Mesothelial cell of epicardium (in vitro differentiated cells): Measurements from ENCODE around the gene TBC1D10A. TPM values are rescaled to one million over a fixed set of nuclear protein-coding genes. Genes with fewer than 3 reads are reported as not detected.

Source experiments
- DNase-seq, 2 experiments: peaks; one replicate each; pipeline ENCODE4 v3.0.0; 2021; ENCODE audit warnings: low spot score in 2 of 2; ENCODE audit not compliant: unreplicated experiment in 2 of 2
- H3K27ac Mint-ChIP-seq: 2 replicates; pipeline ENCODE4 v1.8.0; 2021; ENCODE audit warnings: mixed read lengths
- H3K27me3 Mint-ChIP-seq: 2 replicates; pipeline ENCODE4 v1.8.0; 2021; ENCODE audit warnings: low read depth, mixed read lengths
- H3K36me3 Mint-ChIP-seq: 2 replicates; pipeline ENCODE4 v1.8.0; 2021; ENCODE audit warnings: mixed read lengths
- H3K4me1 Mint-ChIP-seq: 2 replicates; pipeline ENCODE4 v1.8.0; 2021; ENCODE audit warnings: mixed read lengths
- H3K4me3 Mint-ChIP-seq: 2 replicates; pipeline ENCODE4 v1.8.0; 2021; ENCODE audit warnings: mild to moderate bottlenecking, moderate library complexity, mixed read lengths
- H3K9me3 Mint-ChIP-seq: 2 replicates; pipeline ENCODE4 v1.8.0; 2021; ENCODE audit warnings: mixed read lengths
- total RNA-seq: library from RNA; stranded (reverse); gene quantifications from 3 replicates; pipeline ENCODE4 v1.2.1, GENCODE V29; 2021
- TF ChIP-seq, protein P1 (sequence below): fragments of 200-600 bp; sonication (generic); IDR thresholded peaks from one replicate; pipeline ENCODE4 v1.5.0; 2021; ENCODE audit warnings: antibody characterized with exemption; ENCODE audit not compliant: unreplicated experiment

TBC1D10A gene
- total RNA-seq, 1 donor from 2014 or later: 15.1 TPM

DNA sequence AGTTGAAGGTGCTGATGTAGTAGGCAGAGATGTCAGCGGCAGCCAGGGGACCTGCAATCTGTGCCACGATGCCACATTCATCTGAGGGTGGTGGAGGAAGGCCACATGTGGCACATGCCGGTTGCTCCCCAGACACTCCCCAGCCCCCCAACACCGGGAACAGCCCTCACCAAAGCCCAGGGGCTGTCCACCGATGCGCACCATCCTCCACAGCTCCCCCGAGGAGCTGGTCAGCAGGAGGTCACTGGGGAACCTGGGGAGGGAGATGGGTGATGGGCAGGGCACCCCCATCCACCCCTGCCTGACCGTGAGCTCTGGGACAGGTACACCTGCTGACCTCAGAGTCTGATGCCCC, 40.9 kb downstream of the TBC1D10A start:
- Mint-ChIP-seq H3K27ac (no peak overlapping the region), H3K9me3 (no peaks in the 10 kb centered on the region), H3K36me3 (peaks cover 3% of the 10 kb centered on the region), H3K4me1 (peaks cover 12% of the 10 kb centered on the region), H3K27me3 (no peaks in the 10 kb centered on the region), H3K4me3 (no peak overlapping the region)
- TF ChIP-seq, protein P1, sequence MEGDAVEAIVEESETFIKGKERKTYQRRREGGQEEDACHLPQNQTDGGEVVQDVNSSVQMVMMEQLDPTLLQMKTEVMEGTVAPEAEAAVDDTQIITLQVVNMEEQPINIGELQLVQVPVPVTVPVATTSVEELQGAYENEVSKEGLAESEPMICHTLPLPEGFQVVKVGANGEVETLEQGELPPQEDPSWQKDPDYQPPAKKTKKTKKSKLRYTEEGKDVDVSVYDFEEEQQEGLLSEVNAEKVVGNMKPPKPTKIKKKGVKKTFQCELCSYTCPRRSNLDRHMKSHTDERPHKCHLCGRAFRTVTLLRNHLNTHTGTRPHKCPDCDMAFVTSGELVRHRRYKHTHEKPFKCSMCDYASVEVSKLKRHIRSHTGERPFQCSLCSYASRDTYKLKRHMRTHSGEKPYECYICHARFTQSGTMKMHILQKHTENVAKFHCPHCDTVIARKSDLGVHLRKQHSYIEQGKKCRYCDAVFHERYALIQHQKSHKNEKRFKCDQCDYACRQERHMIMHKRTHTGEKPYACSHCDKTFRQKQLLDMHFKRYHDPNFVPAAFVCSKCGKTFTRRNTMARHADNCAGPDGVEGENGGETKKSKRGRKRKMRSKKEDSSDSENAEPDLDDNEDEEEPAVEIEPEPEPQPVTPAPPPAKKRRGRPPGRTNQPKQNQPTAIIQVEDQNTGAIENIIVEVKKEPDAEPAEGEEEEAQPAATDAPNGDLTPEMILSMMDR: no peak
- no peak for DNase-seq

DNA sequence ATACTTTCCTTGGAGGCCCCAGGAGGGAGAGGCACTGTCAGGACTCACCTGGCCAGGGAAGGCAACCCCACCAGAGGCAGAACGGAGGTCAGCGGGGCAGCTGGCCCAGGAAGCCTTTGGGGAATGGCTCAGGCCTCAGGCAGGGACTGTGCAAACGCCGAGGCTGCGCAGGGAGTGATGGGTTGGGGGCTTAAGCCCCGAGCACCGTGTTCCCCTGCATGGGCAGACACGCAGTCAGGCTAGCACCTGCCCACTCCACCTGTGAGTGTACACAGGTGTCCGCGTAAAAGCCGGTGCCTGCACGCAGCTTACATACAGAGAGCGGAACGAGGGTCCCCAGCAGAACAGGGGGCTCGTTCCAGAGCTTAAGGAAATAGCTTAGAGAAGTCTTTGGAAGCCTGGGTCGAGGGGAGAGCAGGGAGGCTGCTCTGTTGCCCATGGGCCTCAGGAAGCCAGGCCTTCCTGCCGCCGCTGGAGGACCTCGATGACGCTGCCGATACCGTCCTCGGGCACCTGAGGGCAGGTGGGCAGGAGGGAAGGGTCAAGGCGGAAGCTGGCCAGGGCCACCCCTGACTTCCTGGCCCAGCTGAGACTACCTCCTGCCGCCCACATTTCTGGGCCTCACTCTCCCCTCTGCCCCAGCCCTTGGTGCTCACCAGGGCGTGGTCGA, 41.4 kb downstream of the TBC1D10A start:
- H3K27me3 Mint-ChIP-seq: no peaks in the 10 kb centered on the region
- H3K27ac Mint-ChIP-seq: no peak overlapping the region
- H3K4me3 Mint-ChIP-seq: no peak overlapping the region
- peaks cover 3% of the 10 kb centered on the region for H3K36me3 Mint-ChIP-seq
- TF ChIP-seq, protein P1: no peak
- DNase-seq: no peak
- H3K9me3 Mint-ChIP-seq: no peaks in the 10 kb centered on the region
- peaks cover 12% of the 10 kb centered on the region for H3K4me1 Mint-ChIP-seq

DNA sequence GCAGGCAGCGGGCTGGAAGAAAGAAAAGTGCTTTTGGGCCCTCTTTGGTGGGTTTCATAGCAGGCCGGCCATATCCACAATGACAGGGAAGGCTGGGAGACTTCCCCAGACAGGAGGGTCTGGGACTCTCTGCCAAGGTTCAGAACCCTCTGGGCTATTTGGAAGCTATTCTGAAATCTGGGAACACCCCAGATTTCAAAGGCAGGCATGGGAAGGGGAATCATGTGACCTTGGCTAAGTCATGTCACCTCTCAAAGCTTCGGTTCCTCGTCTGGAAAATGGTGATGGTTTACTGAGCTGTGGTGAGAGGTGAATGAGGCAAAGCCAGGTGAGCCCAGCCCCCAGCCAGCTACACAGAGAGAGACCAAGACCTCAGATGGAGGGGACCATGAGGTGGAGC, 42.1 kb downstream of the TBC1D10A start:
- peaks cover 6% of the 10 kb centered on the region for H3K4me1 Mint-ChIP-seq
- peaks cover 3% of the 10 kb centered on the region for H3K36me3 Mint-ChIP-seq

DNA sequence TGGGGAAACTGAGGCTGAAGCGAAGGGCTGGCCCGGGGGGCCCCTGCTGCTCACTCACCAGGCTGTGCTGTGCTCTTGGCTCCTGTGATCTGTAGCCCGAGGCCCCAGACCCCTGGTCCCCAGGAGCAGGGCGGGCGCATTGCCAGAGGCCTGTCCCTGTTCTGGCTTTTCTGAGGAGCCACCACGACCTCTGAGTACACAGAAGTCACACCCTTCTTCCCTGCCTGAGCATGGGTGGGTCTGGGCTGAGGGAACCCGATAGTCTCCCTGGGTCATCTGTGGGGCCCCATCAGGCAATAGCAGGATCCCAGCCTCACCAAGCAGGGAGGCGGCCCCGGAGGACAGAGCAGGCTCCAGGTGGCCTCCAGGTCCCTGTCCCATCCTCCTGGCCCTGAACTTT, 42.6 kb downstream of the TBC1D10A start:
- Mint-ChIP-seq H3K36me3 (peaks cover 3% of the 10 kb centered on the region), H3K4me3 (no peak overlapping the region), H3K27ac (no peak overlapping the region), H3K9me3 (no peaks in the 10 kb centered on the region), H3K27me3 (no peaks in the 10 kb centered on the region), H3K4me1 (peaks cover 5% of the 10 kb centered on the region)
- TF ChIP-seq, protein P1: no peak
- DNase-seq: no peak

More for the DNA sequence above, 42.1 kb downstream of the TBC1D10A start:
- Mint-ChIP-seq H3K9me3 (no peaks in the 10 kb centered on the region), H3K27me3 (no peaks in the 10 kb centered on the region), H3K27ac (no peak overlapping the region), H3K4me3 (no peak overlapping the region)
- TF ChIP-seq, protein P1: no peak
- DNase-seq: no peak

DNA sequence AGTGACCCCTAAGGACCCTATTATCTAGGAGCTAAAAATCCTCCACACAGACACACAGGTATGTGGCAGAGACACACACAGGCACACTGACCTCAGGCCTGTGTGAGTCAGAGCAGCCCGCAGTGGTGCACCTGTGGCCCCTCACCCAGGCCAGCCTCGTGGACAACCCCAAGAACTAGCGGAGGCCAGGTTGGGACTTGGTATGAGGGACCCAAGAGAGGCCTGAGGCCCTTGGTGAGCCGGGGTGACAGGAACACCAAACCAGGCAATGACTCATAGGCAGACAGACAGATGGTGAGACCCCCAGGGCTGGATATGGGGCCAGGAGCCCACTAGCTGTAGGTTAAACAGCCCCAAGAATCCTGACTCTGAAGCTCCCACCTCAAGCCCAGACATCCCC, 43.4 kb downstream of the TBC1D10A start:
- H3K27me3 Mint-ChIP-seq: no peaks in the 10 kb centered on the region
- no peak overlapping the region for H3K27ac Mint-ChIP-seq
- no peak overlapping the region for H3K4me3 Mint-ChIP-seq
- TF ChIP-seq, protein P1: no peak
- peaks cover 3% of the 10 kb centered on the region for H3K36me3 Mint-ChIP-seq
- H3K4me1 Mint-ChIP-seq: peaks cover 4% of the 10 kb centered on the region
- no peak for DNase-seq
- H3K9me3 Mint-ChIP-seq: no peaks in the 10 kb centered on the region
